Muscle of leg (tissue), 11 donors: ENCODE data around the gene PLXNC1. TPM values are rescaled to one million over a fixed set of nuclear protein-coding genes. Genes with fewer than 3 reads are reported as not detected.
A peak's percentile ranks its signal among the peaks of the same experiment; 100 is the strongest.

Source experiments
- DNase-seq: peaks from one replicate; pipeline ENCODE4 v3.0.0; 2013
- H3K27ac ChIP-seq: one replicate; pipeline ENCODE4 v1.5.1; 2013; ENCODE audit warnings: mild to moderate bottlenecking, low read length, control low read depth
- H3K27me3 ChIP-seq: one replicate; pipeline ENCODE4 v1.6.1; 2013; ENCODE audit warnings: low read length; ENCODE audit not compliant: control insufficient read depth, insufficient read depth
- H3K36me3 ChIP-seq: one replicate; pipeline ENCODE4 v1.6.1; 2013; ENCODE audit warnings: low read length; ENCODE audit not compliant: control insufficient read depth, insufficient read depth
- H3K4me1 ChIP-seq: one replicate; pipeline ENCODE4 v1.6.1; 2013; ENCODE audit warnings: low read length; ENCODE audit not compliant: control insufficient read depth, insufficient read depth
- H3K4me3 ChIP-seq: one replicate; pipeline ENCODE4 v1.5.1; 2013; ENCODE audit warnings: low read length, control low read depth
- H3K9me3 ChIP-seq: replicated peaks from 2 replicates; pipeline ENCODE4 v1.6.1; 2013; ENCODE audit warnings: low read depth, low read length; ENCODE audit not compliant: control insufficient read depth
- WGBS: methylation state at CpG from one replicate; pipeline ENCODE4 v1.1.5; 2013; ENCODE audit warnings: missing lambda C conversion rate; ENCODE audit not compliant: insufficient coverage; 5-methylcytosine and 5-hydroxymethylcytosine counted together
- polyA plus RNA-seq, 8 donors: library from polyadenylated mRNA; unstranded; fragments of 120-200 nt; gene quantifications; one replicate each; pipeline versions ENCODE4 v1.2.1 to v1.2.3, GENCODE V29; 2013; ENCODE audit warnings: inconsistent platforms in 1 of 8, low replicate concordance in 1 of 8; ENCODE audit not compliant: insufficient read length in 8 of 8, insufficient read depth in 1 of 8
- total RNA-seq: library from RNA; stranded (reverse); fragments of 120-200 nt; gene quantifications from one replicate; pipeline ENCODE4 v1.2.4, GENCODE V29; 2013

Gene PLXNC1
- total and polyA plus RNA-seq, 9 donors, result 11.7 to 29.4 (median 19.0) TPM

- peaks cover 15% of the 10 kb centered on the region for H3K4me1 ChIP-seq
- H3K27me3 ChIP-seq, result no peaks in the 10 kb centered on the region
- H3K36me3 ChIP-seq, result no peaks in the 10 kb centered on the region
- H3K9me3 ChIP-seq, result no peaks in the 10 kb centered on the region
- H3K4me3 ChIP-seq, result no peak overlapping the region
- WGBS, result 80% methylated on average over 4 of the region's 4 CpGs
- DNase-seq, result no peak
- H3K27ac ChIP-seq, result peak overlapping the region; percentile 62
These were observed 60.2 kb downstream of the PLXNC1 start for GRCh38 chr12:94208622-94208966.

DNA sequence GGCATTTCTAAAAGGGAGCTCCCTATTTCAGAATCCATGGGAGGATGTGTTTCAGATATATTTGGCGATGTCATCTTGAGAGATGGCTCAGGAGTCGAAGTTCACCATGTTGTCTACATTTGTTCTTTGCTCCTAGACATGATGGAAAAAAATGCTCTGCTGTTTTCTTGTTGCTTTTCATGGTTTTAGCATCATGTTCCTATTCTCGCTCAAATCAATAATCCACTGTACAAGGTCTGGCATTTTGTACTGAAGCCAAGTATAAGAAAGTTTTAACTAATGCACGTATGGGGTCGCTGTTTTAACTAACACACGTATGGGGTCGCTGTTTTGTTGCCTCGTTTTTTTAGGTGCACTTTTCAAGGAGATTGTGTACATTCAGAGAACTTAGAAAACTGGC lies 60.9 kb downstream of the PLXNC1 start:
- no peak overlapping the region for H3K27ac ChIP-seq
- WGBS, result 83% methylated on average over 6 of the region's 8 CpGs

DNA sequence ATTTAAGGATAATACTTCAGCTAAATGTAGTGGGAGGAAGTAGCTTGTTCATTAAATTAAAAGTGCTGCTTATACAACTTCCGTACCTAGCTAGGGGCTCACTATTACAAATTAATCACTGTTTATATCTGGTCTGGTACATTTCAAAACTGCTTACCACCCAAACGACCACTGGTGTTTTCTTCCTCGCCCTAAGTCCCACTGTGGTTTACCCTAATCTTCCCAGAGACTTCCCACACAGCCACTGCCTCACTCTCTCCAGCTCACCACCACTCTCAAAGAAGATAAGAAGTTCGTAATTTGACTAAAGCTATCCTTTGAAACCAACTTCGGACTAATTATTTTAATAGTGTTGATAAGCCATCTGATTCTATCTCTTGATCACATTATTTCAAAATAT lies 62.6 kb downstream of the PLXNC1 start:
- no peaks in the 10 kb centered on the region for H3K27me3 ChIP-seq
- no peak overlapping the region for H3K27ac ChIP-seq
- 71% methylated on average over 2 of the region's 5 CpGs for WGBS
- no peaks in the 10 kb centered on the region for H3K9me3 ChIP-seq
- no peak for DNase-seq
- H3K4me1 ChIP-seq, result peaks cover 7% of the 10 kb centered on the region
- no peak overlapping the region for H3K4me3 ChIP-seq
- no peaks in the 10 kb centered on the region for H3K36me3 ChIP-seq

More for the DNA sequence above, 60.9 kb downstream of the PLXNC1 start:
- Histone ChIP-seq H3K27me3 (no peaks in the 10 kb centered on the region), H3K36me3 (no peaks in the 10 kb centered on the region), H3K9me3 (no peaks in the 10 kb centered on the region), H3K4me3 (no peak overlapping the region), H3K4me1 (peaks cover 13% of the 10 kb centered on the region)
- DNase-seq, result no peak

DNA sequence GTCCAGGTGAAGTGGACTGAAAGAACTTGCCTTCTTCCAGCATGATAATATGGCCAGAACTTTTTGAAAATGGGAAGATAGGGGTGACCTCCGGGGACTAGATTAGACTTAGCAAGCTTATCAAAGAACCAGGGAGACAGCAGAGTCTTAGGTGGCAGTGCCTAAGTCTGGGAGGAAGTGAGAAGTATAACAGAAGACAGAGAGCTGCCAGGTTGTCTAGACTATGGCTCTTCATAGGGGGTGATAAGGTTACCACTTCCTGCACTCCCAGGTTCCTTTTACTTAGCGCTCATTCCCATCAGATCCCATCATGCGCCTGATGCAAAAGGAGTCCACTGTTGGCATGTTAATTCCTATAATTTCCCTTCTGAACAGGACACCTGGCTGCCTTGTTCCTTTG lies 69.9 kb downstream of the PLXNC1 start:
- Histone ChIP-seq H3K27ac (no peak overlapping the region), H3K4me3 (no peak overlapping the region), H3K36me3 (no peaks in the 10 kb centered on the region), H3K4me1 (no peaks in the 10 kb centered on the region), H3K9me3 (no peaks in the 10 kb centered on the region), H3K27me3 (no peaks in the 10 kb centered on the region)
- 50% methylated on average over 2 of the region's 3 CpGs for WGBS
- DNase-seq, result no peak

DNA sequence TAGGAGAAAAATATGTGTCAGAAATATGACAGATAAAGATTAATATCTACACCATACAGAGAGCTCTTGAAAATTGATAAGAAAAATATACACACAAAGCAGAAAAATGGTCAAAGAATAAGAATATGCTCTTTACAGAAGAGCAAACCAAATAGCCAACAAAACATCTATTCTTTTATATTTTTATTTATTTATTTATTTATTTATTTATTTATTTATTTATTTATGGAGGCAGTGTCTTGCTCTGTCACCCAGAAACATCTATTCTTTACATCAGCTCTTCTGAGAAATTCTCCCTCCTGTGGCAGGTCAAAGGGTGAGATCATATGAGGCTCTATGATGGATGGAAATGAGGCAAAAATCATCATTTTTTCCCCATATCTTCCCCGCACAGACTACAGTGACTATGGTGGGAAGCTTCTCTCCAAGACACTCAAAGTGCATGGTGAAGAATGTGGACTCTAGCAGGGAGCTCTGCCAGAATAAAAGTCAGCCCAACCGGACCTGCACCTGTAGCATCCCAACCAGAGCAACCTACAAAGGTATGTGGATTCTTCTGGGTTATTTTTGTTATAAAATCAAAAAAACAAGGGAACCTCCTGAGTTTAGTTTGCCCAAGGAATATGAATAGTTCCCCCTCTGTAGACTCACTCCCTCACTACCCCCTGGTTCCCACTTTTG lies 71.4 kb downstream of the PLXNC1 start:
- H3K4me1 ChIP-seq, result no peaks in the 10 kb centered on the region
- H3K27ac ChIP-seq, result no peak overlapping the region
- no peak for DNase-seq
- H3K9me3 ChIP-seq, result no peaks in the 10 kb centered on the region
- no peak overlapping the region for H3K4me3 ChIP-seq
- WGBS, result no CpG with 5 or more reads among the region's 2 CpGs
- no peaks in the 10 kb centered on the region for H3K36me3 ChIP-seq
- H3K27me3 ChIP-seq, result no peaks in the 10 kb centered on the region

GRCh38 chr12:94220804-94221203 lies 72.4 kb downstream of the PLXNC1 start:
- 97% methylated on average over 5 of the region's 5 CpGs for WGBS

GRCh38 chr12:94222351-94223084 lies 74.1 kb downstream of the PLXNC1 start:
- H3K4me3 ChIP-seq, result no peak overlapping the region
- H3K4me1 ChIP-seq, result no peaks in the 10 kb centered on the region
- no peaks in the 10 kb centered on the region for H3K36me3 ChIP-seq
- H3K9me3 ChIP-seq, result no peaks in the 10 kb centered on the region
- DNase-seq, result no peak
- no peak overlapping the region for H3K27ac ChIP-seq
- no peaks in the 10 kb centered on the region for H3K27me3 ChIP-seq
- WGBS, result 71% methylated on average over 1 of the region's 4 CpGs

More at GRCh38 chr12:94220804-94221203, 72.4 kb downstream of the PLXNC1 start:
- Histone ChIP-seq H3K27me3 (no peaks in the 10 kb centered on the region), H3K36me3 (no peaks in the 10 kb centered on the region), H3K4me3 (no peak overlapping the region), H3K4me1 (no peaks in the 10 kb centered on the region), H3K27ac (no peak overlapping the region), H3K9me3 (no peaks in the 10 kb centered on the region)
- no peak for DNase-seq

DNA sequence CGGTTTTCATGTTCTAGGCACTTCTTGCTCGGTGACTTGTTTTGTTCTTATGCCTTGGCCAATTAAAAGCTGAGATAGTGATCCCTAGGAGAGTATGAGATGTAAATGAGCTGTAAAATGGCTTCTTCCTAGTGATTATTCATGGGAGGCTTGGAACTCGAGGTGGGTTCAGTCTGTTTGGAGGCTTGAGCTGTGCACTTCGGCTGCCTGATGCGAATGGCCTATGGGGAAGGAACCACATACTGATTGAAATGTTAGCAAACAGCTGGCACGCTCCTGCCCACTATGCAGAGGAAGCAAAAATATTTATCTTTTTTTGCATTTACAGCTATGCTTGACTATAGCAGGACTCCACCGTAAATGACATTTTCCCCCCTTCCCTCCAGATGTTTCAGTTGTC lies 75.5 kb downstream of the PLXNC1 start:
- no peak for DNase-seq
- Histone ChIP-seq H3K27ac (no peak overlapping the region), H3K9me3 (no peaks in the 10 kb centered on the region), H3K4me1 (no peaks in the 10 kb centered on the region), H3K36me3 (no peaks in the 10 kb centered on the region), H3K4me3 (no peak overlapping the region), H3K27me3 (no peaks in the 10 kb centered on the region)
- WGBS, result 86% methylated on average over 5 of the region's 7 CpGs

DNA sequence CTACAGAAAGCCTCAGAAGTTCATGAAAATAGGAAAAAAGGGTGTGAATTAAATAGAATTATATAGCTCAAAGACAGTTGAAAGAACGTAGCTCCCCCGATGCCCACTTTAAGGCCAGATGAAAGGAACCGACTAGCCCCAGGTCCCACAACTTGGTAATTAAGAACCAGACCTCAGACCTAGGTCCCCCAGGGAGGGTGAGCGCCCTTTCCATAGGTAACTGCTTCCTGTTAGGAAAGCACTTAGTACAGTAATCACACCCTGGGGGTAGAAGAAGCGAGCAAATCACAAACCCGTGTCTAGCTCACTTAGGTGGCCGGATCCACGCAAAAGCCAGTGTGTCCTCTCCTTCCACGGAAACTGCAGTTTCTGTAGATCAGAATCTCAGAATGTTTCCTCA lies 77.1 kb downstream of the PLXNC1 start:
- no peak overlapping the region for H3K4me3 ChIP-seq
- 92% methylated on average over 2 of the region's 9 CpGs for WGBS

DNA sequence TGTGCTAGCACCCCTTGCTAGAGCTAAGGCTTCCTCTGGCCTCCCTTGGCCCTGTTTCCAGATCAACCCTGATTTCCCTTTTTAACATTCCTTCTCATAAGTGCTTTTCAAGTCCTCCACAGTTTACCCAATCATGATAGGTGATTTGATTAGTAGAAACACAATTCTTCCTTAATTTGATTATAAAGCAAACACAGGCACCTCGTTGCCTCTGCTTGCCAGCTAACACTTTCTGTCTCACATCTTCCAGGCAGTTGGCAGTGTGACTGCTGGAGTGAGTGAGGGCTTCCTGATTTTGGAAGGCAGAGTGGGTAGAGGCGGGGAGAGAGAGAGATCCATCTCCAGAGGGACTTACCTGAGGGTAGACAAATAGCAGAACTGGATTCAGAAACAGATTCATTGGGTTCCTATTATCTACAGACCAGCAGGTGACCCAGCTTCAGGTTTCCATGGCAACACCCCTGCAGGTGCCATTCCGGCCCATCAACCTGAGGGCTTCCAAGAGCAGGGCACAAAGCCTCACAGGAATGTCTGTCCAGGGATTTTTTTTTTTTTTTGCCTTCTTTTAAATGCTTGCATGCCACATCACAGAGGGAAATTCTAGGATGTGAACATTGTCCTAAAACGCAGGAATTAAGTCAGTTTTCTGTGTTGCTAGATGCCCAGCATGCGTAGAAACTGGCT lies 77.7 kb downstream of the PLXNC1 start:
- 96% methylated on average over 4 of the region's 5 CpGs for WGBS
- Histone ChIP-seq H3K27me3 (no peaks in the 10 kb centered on the region), H3K9me3 (no peaks in the 10 kb centered on the region), H3K36me3 (no peaks in the 10 kb centered on the region), H3K4me1 (no peaks in the 10 kb centered on the region), H3K27ac (no peak overlapping the region), H3K4me3 (no peak overlapping the region)
- DNase-seq, result no peak

More for the DNA sequence above, 77.1 kb downstream of the PLXNC1 start:
- no peak for DNase-seq
- H3K36me3 ChIP-seq, result no peaks in the 10 kb centered on the region
- no peaks in the 10 kb centered on the region for H3K4me1 ChIP-seq
- no peak overlapping the region for H3K27ac ChIP-seq
- H3K9me3 ChIP-seq, result no peaks in the 10 kb centered on the region
- H3K27me3 ChIP-seq, result no peaks in the 10 kb centered on the region
